Fibroblast of lung (primary cell): ENCODE measurements around the gene BUD13. TPM values are rescaled to one million over a fixed set of nuclear protein-coding genes. Genes with fewer than 3 reads are reported as not detected.

ENCODE experiments used
- DNase-seq, 2 donors: peaks; one replicate each; pipeline versions ENCODE4 v3.0.0 to v3.0.0-alpha.2; 2010; ENCODE audit warnings: low read depth in 2 of 2
- H2AFZ ChIP-seq: 2 replicates; pipeline ENCODE4 v1.5.1; 2012; ENCODE audit warnings: low read length, control low read depth, inconsistent platforms
- H3K27ac ChIP-seq: 2 replicates; pipeline ENCODE4 v1.5.1; 2011; ENCODE audit warnings: low read length, control low read depth; ENCODE audit not compliant: insufficient read depth
- H3K27me3 ChIP-seq: 2 replicates; pipeline ENCODE4 v1.5.1; 2011; ENCODE audit warnings: mild to moderate bottlenecking, low read length; ENCODE audit not compliant: control insufficient read depth, insufficient read depth
- H3K36me3 ChIP-seq: 2 replicates; pipeline ENCODE4 v1.5.1; 2011; ENCODE audit warnings: low read length; ENCODE audit not compliant: control insufficient read depth, insufficient read depth
- H3K4me1 ChIP-seq: 2 replicates; pipeline ENCODE4 v1.5.1; 2011; ENCODE audit warnings: low read length; ENCODE audit not compliant: control insufficient read depth, insufficient read depth; ENCODE audit errors: extremely low read depth
- H3K4me2 ChIP-seq: 2 replicates; pipeline ENCODE4 v1.5.1; 2011; ENCODE audit warnings: low read length, control low read depth; ENCODE audit not compliant: insufficient read depth; ENCODE audit errors: extremely low read depth
- H3K4me3 ChIP-seq, 4 experiments: fragments of 200-600 bp in 1 of 4; sonication (generic) in 1 of 4; replicated peaks in 1 of 4; 2 replicates each; pipeline ENCODE4 v1.5.1; 2011 to 2016; ENCODE audit warnings: low read length in 4 of 4, low read depth in 3 of 4, mild to moderate bottlenecking in 3 of 4, control low read depth in 2 of 4, inconsistent platforms in 1 of 4, mixed read lengths in 1 of 4; ENCODE audit not compliant: insufficient read depth in 1 of 4; ENCODE audit errors: control extremely low read depth in 1 of 4
- H3K79me2 ChIP-seq: 2 replicates; pipeline ENCODE4 v1.5.1; 2012; ENCODE audit warnings: mild to moderate bottlenecking, low read length, inconsistent platforms; ENCODE audit not compliant: control insufficient read depth, insufficient read depth
- H3K9ac ChIP-seq: 2 replicates; pipeline ENCODE4 v1.5.1; 2011; ENCODE audit warnings: mild to moderate bottlenecking, low read length, control low read depth; ENCODE audit not compliant: insufficient read depth
- H3K9me3 ChIP-seq: 2 replicates; pipeline ENCODE4 v1.5.1; 2012; ENCODE audit warnings: low read depth, low read length; ENCODE audit not compliant: control insufficient read depth, insufficient read depth
- H4K20me1 ChIP-seq: 2 replicates; pipeline ENCODE4 v1.5.1; 2011; ENCODE audit warnings: low read length; ENCODE audit not compliant: control insufficient read depth, insufficient read depth; ENCODE audit errors: extremely low read depth
- CTCF ChIP-seq, 2 donors: IDR thresholded peaks in 1 of 2; conservative IDR thresholded peaks in 1 of 2; 1 replicate in 1 of 2; 2 replicates in 1 of 2; pipeline ENCODE4 v1.5.1; 2011 to 2012; ENCODE audit warnings: low read length in 2 of 2, control low read depth in 1 of 2, inconsistent platforms in 1 of 2, low read depth in 1 of 2, mild to moderate bottlenecking in 1 of 2
- EZH2 ChIP-seq: IDR thresholded peaks from 2 replicates; pipeline ENCODE4 v1.5.1; 2012; ENCODE audit warnings: low read length, control low read depth, mild to moderate bottlenecking; ENCODE audit errors: missing control alignments
- polyA plus RNA-seq, 2 donors: library from polyadenylated mRNA; depleted of rRNA in 1 of 2; stranded (reverse) in 1 of 2; unstranded in 1 of 2; fragments of >200 nt; gene quantifications; 2 replicates each; pipeline ENCODE4 v1.2.1, GENCODE V29; 2011 to 2012; ENCODE audit warnings: missing spikeins in 1 of 2
- total RNA-seq: library from RNA; depleted of rRNA; stranded (reverse); fragments of >200 nt; gene quantifications from 2 replicates; pipeline ENCODE4 v1.2.1, GENCODE V29; 2014

The BUD13 gene
- total and polyA plus RNA-seq, 2 donors (not counting 1 experiment from before 2014, with no cell fraction given) = 12.7 to 13.0 TPM

DNA sequence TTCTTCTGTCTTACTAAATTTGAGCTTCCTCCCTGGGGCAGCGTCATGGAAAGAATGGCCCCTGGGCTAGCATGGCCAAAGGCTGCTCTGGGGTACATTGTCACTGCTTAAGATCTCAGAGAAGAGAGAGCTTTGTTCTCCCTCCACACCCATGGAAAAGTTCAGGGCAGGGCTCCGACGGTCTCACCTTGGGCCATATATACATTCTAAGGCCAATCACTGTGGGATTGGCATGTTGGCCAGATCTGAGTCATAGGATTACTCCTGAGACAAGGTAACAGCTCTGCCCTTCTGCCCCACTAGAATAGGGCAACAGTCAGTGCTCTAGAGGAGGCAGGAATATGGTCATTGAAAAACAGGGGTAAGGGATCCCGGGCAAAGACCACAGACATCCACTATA, 56.2 kb downstream of the BUD13 start:
- H3K36me3 ChIP-seq = no peaks in the 10 kb centered on the region
- no peaks in the 10 kb centered on the region for H3K4me1 ChIP-seq
- peaks cover under 1% of the 10 kb centered on the region for H3K27me3 ChIP-seq
- no peaks in the 10 kb centered on the region for H4K20me1 ChIP-seq
- no peak overlapping the region for H3K27ac ChIP-seq
- H3K4me2 ChIP-seq = no peak overlapping the region
- no peaks in the 10 kb centered on the region for H3K79me2 ChIP-seq
- H3K9ac ChIP-seq = no peak overlapping the region
- TF ChIP-seq CTCF (conservative IDR thresholded peaks at IDR 0.05 in 1 of 2, IDR thresholded peaks at IDR 0.05 in 1 of 2; ENCODE audit: low read depth in 1 of 2, low read length in 2 of 2) = no peak
- TF ChIP-seq EZH2 = no peak
- no peaks in the 10 kb centered on the region for H3K9me3 ChIP-seq
- H3K4me3 ChIP-seq = no peak overlapping the region
- no peak for DNase-seq
- no peak overlapping the region for H2AFZ ChIP-seq

DNA sequence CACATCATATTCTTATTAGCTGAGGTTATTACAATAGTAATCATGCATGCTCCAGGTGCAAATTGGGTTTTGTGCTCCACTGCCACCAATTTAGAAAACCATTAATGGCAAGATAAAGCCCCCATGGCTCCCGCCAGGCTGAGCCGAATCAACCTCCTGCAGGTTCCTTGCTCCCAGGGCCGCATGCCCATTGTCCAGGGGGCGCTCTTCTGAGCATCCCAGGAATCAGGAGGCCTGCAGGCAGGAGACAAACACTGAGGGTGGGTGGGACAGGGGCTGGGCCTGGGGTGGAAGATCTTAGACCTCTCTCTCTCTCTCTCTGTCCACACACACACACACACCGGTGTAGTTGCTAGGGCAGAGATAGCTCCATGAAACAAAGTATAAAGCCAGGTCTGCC, 57.4 kb downstream of the BUD13 start:
- DNase-seq = no peak
- H3K79me2 ChIP-seq = no peaks in the 10 kb centered on the region
- no peak overlapping the region for H3K4me2 ChIP-seq
- no peak overlapping the region for H3K27ac ChIP-seq
- H3K4me3 ChIP-seq = no peak overlapping the region
- no peak overlapping the region for H2AFZ ChIP-seq
- no peak overlapping the region for H3K9ac ChIP-seq
- TF ChIP-seq CTCF (conservative IDR thresholded peaks at IDR 0.05 in 1 of 2, IDR thresholded peaks at IDR 0.05 in 1 of 2; ENCODE audit: low read depth in 1 of 2, low read length in 2 of 2) (no peak), EZH2 (no peak)
- H3K36me3 ChIP-seq = no peaks in the 10 kb centered on the region
- no peaks in the 10 kb centered on the region for H4K20me1 ChIP-seq
- no peaks in the 10 kb centered on the region for H3K4me1 ChIP-seq
- no peaks in the 10 kb centered on the region for H3K27me3 ChIP-seq
- H3K9me3 ChIP-seq = no peaks in the 10 kb centered on the region

- no peak for DNase-seq
- Histone ChIP-seq H2AFZ (no peak overlapping the region), H3K4me3 (no peak overlapping the region), H3K9ac (no peak overlapping the region), H3K79me2 (no peaks in the 10 kb centered on the region), H4K20me1 (no peaks in the 10 kb centered on the region), H3K4me1 (no peaks in the 10 kb centered on the region), H3K27ac (no peak overlapping the region), H3K27me3 (no peaks in the 10 kb centered on the region), H3K4me2 (no peak overlapping the region), H3K36me3 (no peaks in the 10 kb centered on the region), H3K9me3 (no peaks in the 10 kb centered on the region)
- TF ChIP-seq EZH2 = no peak
- no peak for TF ChIP-seq CTCF (conservative IDR thresholded peaks at IDR 0.05 in 1 of 2, IDR thresholded peaks at IDR 0.05 in 1 of 2; ENCODE audit: low read depth in 1 of 2, low read length in 2 of 2)
Measured at GRCh38 chr11:116714902-116715301, 57.9 kb downstream of the BUD13 start.
